Endothelial cell (in vitro differentiated cells): ENCODE measurements around the gene FOXK1. TPM values are rescaled to one million over a fixed set of nuclear protein-coding genes. Genes with fewer than 3 reads are reported as not detected.

Experiments
- DNase-seq: peaks from one replicate; pipeline ENCODE4 v3.0.0; 2021; ENCODE audit warnings: low spot score
- H3K27ac Mint-ChIP-seq: one replicate; pipeline ENCODE4 v1.8.0; 2021; ENCODE audit warnings: mixed read lengths, inconsistent platforms; ENCODE audit not compliant: unreplicated experiment
- H3K27me3 Mint-ChIP-seq: one replicate; pipeline ENCODE4 v1.8.0; 2021; ENCODE audit warnings: mild to moderate bottlenecking, moderate library complexity, mixed read lengths, inconsistent platforms; ENCODE audit not compliant: unreplicated experiment
- H3K36me3 Mint-ChIP-seq: one replicate; pipeline ENCODE4 v1.8.0; 2021; ENCODE audit warnings: mild to moderate bottlenecking, low read depth, mixed read lengths, inconsistent platforms; ENCODE audit not compliant: unreplicated experiment
- H3K4me1 Mint-ChIP-seq: one replicate; pipeline ENCODE4 v1.8.0; 2021; ENCODE audit warnings: mild to moderate bottlenecking, mixed read lengths, inconsistent platforms; ENCODE audit not compliant: unreplicated experiment
- H3K4me3 Mint-ChIP-seq: one replicate; pipeline ENCODE4 v1.8.0; 2021; ENCODE audit warnings: mild to moderate bottlenecking, mixed read lengths, inconsistent platforms; ENCODE audit not compliant: unreplicated experiment
- H3K9me3 Mint-ChIP-seq: one replicate; pipeline ENCODE4 v1.8.0; 2021; ENCODE audit warnings: mixed read lengths, inconsistent platforms; ENCODE audit not compliant: unreplicated experiment
- CTCF ChIP-seq: fragments of 200-600 bp; sonication (generic); IDR thresholded peaks from one replicate; pipeline ENCODE4 v1.5.0; 2021; ENCODE audit warnings: antibody characterized with exemption; ENCODE audit not compliant: unreplicated experiment
- total RNA-seq: library from RNA; stranded (reverse); fragmentation: NEBNext Ultra II Directional; extraction: Animal tissue kit (Norgen Biotek cat#: 25700); gene quantifications from one replicate; pipeline ENCODE4 v1.2.1, GENCODE V29; 2021; ENCODE audit not compliant: unreplicated experiment

Gene FOXK1
- total RNA-seq, 1 donor from 2014 or later = 73.8 TPM

- peak overlapping the region; percentile 53 for H3K4me3 Mint-ChIP-seq
- peaks cover 29% of the 10 kb centered on the region for H3K36me3 Mint-ChIP-seq
- DNase-seq = no peak
- peaks cover 6% of the 10 kb centered on the region for H3K9me3 Mint-ChIP-seq
- H3K4me1 Mint-ChIP-seq = peaks cover 51% of the 10 kb centered on the region
- H3K27ac Mint-ChIP-seq = no peak overlapping the region
- no peak for TF ChIP-seq CTCF
- H3K27me3 Mint-ChIP-seq = peaks cover 7% of the 10 kb centered on the region
Measured at GRCh38 chr7:4711093-4711492, 29.0 kb downstream of the FOXK1 start.

DNA sequence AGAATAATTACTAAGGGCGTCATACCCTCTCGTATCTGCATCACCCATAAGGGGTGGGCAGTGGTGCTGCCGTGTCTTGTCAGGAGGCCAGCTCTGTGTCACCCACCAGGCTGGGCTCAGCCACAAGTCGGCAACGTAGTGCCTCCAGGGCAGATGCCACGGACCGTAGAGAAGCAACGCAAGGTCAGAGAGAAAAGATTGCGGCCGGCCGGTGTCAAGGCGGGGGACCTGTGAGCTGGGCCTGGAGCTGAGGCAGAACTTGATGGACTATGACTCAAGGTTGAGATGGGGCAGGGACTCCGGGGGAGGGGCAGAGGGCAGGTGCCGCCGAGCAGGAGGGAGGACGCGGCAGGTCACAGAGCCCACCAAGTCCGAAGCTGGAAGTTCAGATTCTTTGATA is 29.5 kb downstream of the FOXK1 start:
- H3K4me3 Mint-ChIP-seq = peak overlapping the region; percentile 53
- peaks cover 6% of the 10 kb centered on the region for H3K9me3 Mint-ChIP-seq
- H3K36me3 Mint-ChIP-seq = peaks cover 29% of the 10 kb centered on the region
- no peak for DNase-seq
- H3K27ac Mint-ChIP-seq = no peak overlapping the region
- H3K27me3 Mint-ChIP-seq = peaks cover 7% of the 10 kb centered on the region
- H3K4me1 Mint-ChIP-seq = peaks cover 47% of the 10 kb centered on the region
- no peak for TF ChIP-seq CTCF

GRCh38 chr7:4712281-4713182 is 30.4 kb downstream of the FOXK1 start:
- TF ChIP-seq CTCF = no peak
- peaks cover 6% of the 10 kb centered on the region for H3K9me3 Mint-ChIP-seq
- peaks cover 11% of the 10 kb centered on the region for H3K27me3 Mint-ChIP-seq
- H3K4me3 Mint-ChIP-seq = no peak overlapping the region
- H3K4me1 Mint-ChIP-seq = peaks cover 44% of the 10 kb centered on the region
- peak overlapping the region; percentile 30 for H3K27ac Mint-ChIP-seq
- no peak for DNase-seq
- H3K36me3 Mint-ChIP-seq = peaks cover 34% of the 10 kb centered on the region

DNA sequence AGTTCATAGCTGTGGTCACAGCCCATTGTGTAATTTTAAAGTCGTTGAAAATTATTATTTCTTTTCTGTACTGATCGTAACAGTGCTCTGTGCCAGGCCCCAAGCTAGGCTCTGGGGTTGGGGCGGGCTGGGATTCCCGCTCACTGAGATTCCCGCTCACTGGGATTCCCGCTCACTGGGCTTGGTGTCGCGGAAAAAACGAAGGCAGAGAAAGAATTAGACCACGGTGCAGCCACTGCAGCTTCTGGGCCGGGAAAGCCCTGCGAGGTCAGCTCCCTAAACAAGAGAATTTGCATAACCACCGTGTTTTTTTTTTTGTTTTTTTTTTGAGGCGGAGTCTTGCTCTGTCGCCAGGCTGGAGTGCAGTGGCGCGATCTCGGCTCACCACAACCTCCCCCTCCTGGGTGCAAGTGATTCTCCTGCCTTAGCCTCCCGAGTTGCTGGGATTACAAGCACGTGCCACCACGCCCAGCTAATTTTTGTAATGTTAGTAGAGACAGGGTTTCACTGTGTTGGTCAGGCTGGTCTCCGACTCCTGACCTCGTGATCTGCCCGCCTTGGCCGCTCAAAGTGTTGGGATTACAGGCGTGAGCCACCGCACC is 31.2 kb downstream of the FOXK1 start:
- Mint-ChIP-seq H3K9me3 (peaks cover 6% of the 10 kb centered on the region), H3K4me1 (peaks cover 36% of the 10 kb centered on the region), H3K4me3 (no peak overlapping the region), H3K27me3 (peaks cover 11% of the 10 kb centered on the region), H3K27ac (no peak overlapping the region), H3K36me3 (peaks cover 40% of the 10 kb centered on the region)
- no peak for TF ChIP-seq CTCF
- DNase-seq = no peak

DNA sequence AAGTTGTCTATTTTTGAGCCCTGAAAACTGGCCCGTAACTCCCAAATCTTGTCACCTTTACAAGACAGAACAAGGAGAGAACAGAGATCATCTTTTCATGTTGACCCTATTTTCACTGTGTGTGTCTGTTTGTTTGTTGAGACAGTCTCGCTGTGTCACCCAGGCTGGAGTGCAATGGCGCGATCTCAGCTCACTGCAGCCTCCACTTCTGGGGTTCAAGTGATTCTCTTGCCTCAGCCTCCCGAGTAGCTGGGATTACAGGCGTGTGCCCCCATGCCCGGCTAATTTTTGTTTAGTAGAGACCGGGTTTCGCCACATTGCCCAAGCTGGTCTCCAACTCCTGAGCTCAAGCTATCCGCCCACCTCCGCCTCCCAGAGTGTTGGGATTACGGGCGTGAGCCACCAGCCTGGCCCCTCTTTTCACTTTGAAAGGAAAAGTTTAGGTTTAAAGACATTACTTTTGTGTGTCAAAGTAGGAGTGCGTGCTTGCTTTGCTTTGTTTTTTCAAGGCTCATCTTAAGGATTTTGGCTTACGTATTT is 32.1 kb downstream of the FOXK1 start:
- Mint-ChIP-seq H3K27ac (no peak overlapping the region), H3K27me3 (peaks cover 11% of the 10 kb centered on the region), H3K4me3 (no peak overlapping the region), H3K4me1 (peaks cover 29% of the 10 kb centered on the region), H3K36me3 (peaks cover 40% of the 10 kb centered on the region), H3K9me3 (peaks cover 6% of the 10 kb centered on the region)
- DNase-seq = no peak
- no peak for TF ChIP-seq CTCF
